Activated CD4-positive, alpha-beta T cell treated with anti-CD3 and anti-CD28 coated beads for 1 hour (primary cell): ENCODE data around the gene ADGRB3.

Experiments
- DNase-seq: peaks from one replicate; pipeline ENCODE4 v3.0.0-alpha.2; 2020

ADGRB3 gene

GRCh38 chr6:68709882-68710281 lies 74.8 kb downstream of the ADGRB3 start:
- DNase-seq, result no peak

- no peak for DNase-seq
Measured at GRCh38 chr6:68710496-68710895, 75.4 kb downstream of the ADGRB3 start.

GRCh38 chr6:68710916-68711315 lies 75.8 kb downstream of the ADGRB3 start:
- no peak for DNase-seq

- DNase-seq, result no peak
Measured at GRCh38 chr6:68711386-68712000, 76.4 kb downstream of the ADGRB3 start.

- DNase-seq, result no peak
Measured at GRCh38 chr6:68716620-68717019, 81.5 kb downstream of the ADGRB3 start.

GRCh38 chr6:68718385-68719073 lies 83.4 kb downstream of the ADGRB3 start:
- DNase-seq, result no peak

GRCh38 chr6:68719761-68720160 lies 84.7 kb downstream of the ADGRB3 start:
- DNase-seq, result no peak

GRCh38 chr6:68722891-68723527 lies 87.9 kb downstream of the ADGRB3 start:
- DNase-seq, result no peak

GRCh38 chr6:68724060-68724459 lies 89.0 kb downstream of the ADGRB3 start:
- no peak for DNase-seq

GRCh38 chr6:68726337-68726736 lies 91.3 kb downstream of the ADGRB3 start:
- DNase-seq, result no peak

GRCh38 chr6:68726992-68727391 lies 91.9 kb downstream of the ADGRB3 start:
- DNase-seq, result no peak

- no peak for DNase-seq
Measured at GRCh38 chr6:68727699-68728098, 92.6 kb downstream of the ADGRB3 start.

GRCh38 chr6:68728159-68728979 lies 93.3 kb downstream of the ADGRB3 start:
- DNase-seq, result no peak

- no peak for DNase-seq
Measured at GRCh38 chr6:68729377-68729903, 94.4 kb downstream of the ADGRB3 start.

GRCh38 chr6:68730291-68731054 lies 95.4 kb downstream of the ADGRB3 start:
- DNase-seq, result no peak

GRCh38 chr6:68732423-68732822 lies 97.3 kb downstream of the ADGRB3 start:
- no peak for DNase-seq

- DNase-seq, result no peak
Measured at GRCh38 chr6:68735866-68736265, 100.8 kb downstream of the ADGRB3 start.

GRCh38 chr6:68737061-68737460 lies 102.0 kb downstream of the ADGRB3 start:
- no peak for DNase-seq

GRCh38 chr6:68738039-68738438 lies 103.0 kb downstream of the ADGRB3 start:
- no peak for DNase-seq

GRCh38 chr6:68740828-68741500 lies 105.9 kb downstream of the ADGRB3 start:
- no peak for DNase-seq

- DNase-seq, result no peak
Measured at GRCh38 chr6:68741501-68742386, 106.7 kb downstream of the ADGRB3 start.
